OCI-LY7 (cell line): ENCODE data around the gene PMM2.

Source experiments
- EZH2phosphoT487 ChIP-seq: fragments of 200-600 bp; sonication (generic); IDR thresholded peaks from 2 replicates; pipeline ENCODE4 v1.6.1; 2018; ENCODE audit warnings: low read depth, borderline replicate concordance, mild to moderate bottlenecking, mixed run types, antibody characterized with exemption, low read length, moderate library complexity, mixed read lengths
- TF ChIP-seq, protein P1 (sequence below): fragments of 200-600 bp; sonication (generic); conservative IDR thresholded peaks from 2 replicates; pipeline ENCODE4 v1.5.1; 2014; ENCODE audit warnings: mild to moderate bottlenecking, antibody characterized with exemption, low read length, moderate library complexity, mixed read lengths

DNA sequence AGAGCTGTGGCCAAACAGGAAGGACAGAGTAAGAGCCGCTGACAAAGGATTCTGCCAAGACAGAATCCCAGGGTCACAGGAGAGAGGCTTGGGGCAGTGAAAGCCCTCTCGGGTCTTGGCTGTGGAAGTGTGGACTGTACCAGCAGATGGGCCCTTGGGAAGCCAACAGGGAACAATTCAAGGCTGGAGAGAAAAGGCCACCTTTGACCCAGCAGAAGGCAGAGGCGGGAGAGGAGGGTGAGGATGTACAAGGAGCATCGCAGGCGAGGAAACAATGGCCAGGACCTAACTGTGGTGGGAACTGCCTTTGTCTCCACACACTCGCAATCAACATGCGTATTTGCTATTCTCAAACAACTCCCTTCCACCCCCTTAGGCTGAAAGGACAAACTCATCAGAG is 55.5 kb downstream of the PMM2 start:
- TF ChIP-seq, protein P1, sequence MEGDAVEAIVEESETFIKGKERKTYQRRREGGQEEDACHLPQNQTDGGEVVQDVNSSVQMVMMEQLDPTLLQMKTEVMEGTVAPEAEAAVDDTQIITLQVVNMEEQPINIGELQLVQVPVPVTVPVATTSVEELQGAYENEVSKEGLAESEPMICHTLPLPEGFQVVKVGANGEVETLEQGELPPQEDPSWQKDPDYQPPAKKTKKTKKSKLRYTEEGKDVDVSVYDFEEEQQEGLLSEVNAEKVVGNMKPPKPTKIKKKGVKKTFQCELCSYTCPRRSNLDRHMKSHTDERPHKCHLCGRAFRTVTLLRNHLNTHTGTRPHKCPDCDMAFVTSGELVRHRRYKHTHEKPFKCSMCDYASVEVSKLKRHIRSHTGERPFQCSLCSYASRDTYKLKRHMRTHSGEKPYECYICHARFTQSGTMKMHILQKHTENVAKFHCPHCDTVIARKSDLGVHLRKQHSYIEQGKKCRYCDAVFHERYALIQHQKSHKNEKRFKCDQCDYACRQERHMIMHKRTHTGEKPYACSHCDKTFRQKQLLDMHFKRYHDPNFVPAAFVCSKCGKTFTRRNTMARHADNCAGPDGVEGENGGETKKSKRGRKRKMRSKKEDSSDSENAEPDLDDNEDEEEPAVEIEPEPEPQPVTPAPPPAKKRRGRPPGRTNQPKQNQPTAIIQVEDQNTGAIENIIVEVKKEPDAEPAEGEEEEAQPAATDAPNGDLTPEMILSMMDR: no peak
- no peak for TF ChIP-seq EZH2phosphoT487
